Upper lobe of left lung (tissue), 4 donors: ENCODE results near the gene NT5C3A.

Experiments used
- EP300 ChIP-seq, 4 donors: sonication (generic); formaldehyde crosslinking; IDR thresholded peaks; one replicate each; pipeline ENCODE4 v1.5.1; 2017; ENCODE audit warnings: antibody characterized with exemption in 4 of 4, control low read depth in 2 of 4
- POLR2AphosphoS5 ChIP-seq, 2 donors: sonication (generic); formaldehyde crosslinking; IDR thresholded peaks; one replicate each; pipeline ENCODE4 v1.5.1; 2017; ENCODE audit warnings: antibody characterized with exemption in 2 of 2
- TF ChIP-seq, protein P1 (sequence below), 6 experiments: fragments of 450-650 bp in 4 of 6; fragments of 200-600 bp in 2 of 6; sonication (generic) in 2 of 6; IDR thresholded peaks; one replicate each; pipeline ENCODE4 v1.5.1; 2016 to 2019; ENCODE audit warnings: antibody characterized with exemption in 6 of 6

DNA sequence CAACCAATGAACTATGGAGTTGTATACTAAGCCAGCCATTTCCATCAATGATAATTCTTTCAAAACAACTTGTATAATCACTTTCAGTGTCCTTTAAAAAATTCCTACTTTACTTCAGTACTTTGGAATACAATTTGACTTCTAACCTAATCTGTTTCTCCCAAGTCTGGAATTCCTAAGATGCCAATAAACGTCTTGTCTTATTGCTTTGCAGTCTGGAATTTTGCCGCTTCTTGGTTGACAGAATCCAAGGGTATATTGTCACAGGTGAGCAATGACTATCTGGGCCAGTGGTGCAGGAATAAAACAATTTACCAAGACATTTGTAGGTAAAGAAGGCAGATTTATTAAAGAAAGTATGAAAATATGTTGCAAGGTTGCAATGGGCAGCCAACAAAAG lies 24.8 kb upstream of the NT5C3A start:
- TF ChIP-seq EP300 (IDR thresholded peaks at IDR 0.05) = no peak
- TF ChIP-seq, protein P1, sequence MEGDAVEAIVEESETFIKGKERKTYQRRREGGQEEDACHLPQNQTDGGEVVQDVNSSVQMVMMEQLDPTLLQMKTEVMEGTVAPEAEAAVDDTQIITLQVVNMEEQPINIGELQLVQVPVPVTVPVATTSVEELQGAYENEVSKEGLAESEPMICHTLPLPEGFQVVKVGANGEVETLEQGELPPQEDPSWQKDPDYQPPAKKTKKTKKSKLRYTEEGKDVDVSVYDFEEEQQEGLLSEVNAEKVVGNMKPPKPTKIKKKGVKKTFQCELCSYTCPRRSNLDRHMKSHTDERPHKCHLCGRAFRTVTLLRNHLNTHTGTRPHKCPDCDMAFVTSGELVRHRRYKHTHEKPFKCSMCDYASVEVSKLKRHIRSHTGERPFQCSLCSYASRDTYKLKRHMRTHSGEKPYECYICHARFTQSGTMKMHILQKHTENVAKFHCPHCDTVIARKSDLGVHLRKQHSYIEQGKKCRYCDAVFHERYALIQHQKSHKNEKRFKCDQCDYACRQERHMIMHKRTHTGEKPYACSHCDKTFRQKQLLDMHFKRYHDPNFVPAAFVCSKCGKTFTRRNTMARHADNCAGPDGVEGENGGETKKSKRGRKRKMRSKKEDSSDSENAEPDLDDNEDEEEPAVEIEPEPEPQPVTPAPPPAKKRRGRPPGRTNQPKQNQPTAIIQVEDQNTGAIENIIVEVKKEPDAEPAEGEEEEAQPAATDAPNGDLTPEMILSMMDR (IDR thresholded peaks at IDR 0.05) = no peak
- TF ChIP-seq POLR2AphosphoS5 (IDR thresholded peaks at IDR 0.05) = no peak
